CD4-positive, alpha-beta T cell treated with Interleukin-12 subunit alpha and Interleukin-12 subunit beta, for 1 hour (primary cell): ENCODE results near the gene YES1.
"Not testable (repeated sequence)": the region's sequence is repeated elsewhere in the genome, so short reads cannot be mapped to it uniquely, and the experiment has no call there.

ENCODE experiments used
- DNase-seq: peaks from one replicate; pipeline ENCODE4 v3.0.0-alpha.2; 2020

The YES1 gene

DNA sequence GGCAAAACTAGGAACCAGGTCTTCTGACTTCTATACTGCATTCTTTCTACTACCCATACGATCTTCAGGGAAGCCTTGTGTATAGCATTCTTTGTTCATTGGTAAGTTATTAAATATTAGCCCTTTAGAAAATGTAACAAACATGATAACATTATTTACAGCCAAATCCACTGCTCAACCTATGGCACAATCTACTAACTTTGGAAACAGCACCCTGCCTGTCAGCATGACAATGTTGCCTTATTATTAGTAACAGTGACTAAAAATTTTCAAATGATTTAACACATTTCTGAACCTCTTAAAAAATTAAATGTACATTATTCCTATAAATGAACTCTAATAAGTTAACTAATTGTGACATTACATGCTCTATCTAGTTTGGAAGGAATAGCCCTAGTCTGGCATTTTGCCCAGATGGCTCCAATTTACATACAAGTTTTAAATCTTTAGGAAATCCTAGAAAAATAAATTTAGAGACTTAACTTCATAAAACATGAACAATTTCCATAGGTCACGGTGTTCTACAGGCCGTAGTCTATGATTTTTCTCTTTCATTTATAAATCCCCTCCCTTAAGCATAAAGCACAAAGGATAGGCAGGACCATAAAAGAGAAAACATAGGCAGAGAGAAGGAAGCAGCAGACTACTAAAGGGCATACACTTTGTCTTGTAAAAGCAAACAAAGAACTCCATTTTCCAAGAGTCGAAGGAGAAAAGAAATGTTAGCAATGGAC lies 33.7 kb downstream of the YES1 start:
- DNase-seq, result no peak

DNA sequence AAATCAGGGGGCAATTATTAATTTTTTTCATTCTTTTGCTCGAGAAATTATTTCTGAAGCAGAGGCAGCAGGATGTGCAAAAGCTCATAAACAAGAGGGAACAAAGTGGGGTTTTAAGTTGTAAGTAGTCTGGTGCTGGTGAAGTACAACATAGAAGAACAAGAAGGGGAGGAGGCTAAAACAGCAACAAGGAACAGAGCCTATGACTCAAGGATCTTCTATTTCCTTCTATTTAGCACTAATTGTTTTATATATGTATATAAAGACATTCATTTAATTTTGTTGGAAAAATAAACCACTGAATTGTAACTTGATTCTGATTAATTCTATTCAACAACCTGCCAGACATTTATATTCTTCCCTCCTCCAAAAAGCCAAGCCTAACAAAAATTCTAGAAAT lies 35.0 kb downstream of the YES1 start:
- no peak for DNase-seq

DNA sequence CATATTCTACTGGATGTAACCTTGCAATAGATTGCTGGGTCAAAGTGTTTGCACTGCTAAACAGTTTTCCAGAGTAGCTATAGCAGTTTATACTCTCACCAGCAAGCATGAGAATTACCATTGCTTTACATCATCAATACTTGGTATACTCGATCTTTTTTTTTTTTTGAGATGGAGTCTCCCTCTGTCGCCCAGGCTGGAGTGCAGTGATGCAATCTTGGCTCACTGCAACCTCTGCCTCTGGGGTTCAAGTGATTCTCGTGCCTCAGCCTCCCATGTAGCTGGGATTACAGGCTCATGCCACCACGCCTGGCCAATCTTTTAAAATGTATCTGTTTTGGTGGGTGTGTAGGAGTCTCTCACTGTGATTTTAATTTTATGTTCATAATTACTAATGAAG lies 36.0 kb downstream of the YES1 start:
- DNase-seq, result not testable (repeated sequence)

DNA sequence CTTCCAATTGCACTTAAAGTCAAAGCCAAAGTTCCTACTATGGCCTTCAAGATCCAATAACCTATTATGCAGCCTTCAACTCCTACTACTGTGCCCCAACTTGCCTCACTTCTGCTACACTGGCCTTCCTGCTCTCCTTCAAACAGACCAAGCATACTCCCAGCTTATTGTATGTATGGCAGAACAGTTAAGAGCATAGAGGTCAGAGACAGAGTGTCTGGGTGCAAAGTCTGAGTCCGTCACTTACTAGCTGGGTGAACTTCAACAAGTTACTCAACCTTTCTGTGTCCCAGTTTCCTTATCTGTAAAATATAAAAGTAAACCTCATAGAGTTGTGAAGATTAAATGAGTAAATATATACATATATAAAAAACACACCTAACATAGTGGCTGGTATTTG lies 37.2 kb downstream of the YES1 start:
- DNase-seq, result no peak

DNA sequence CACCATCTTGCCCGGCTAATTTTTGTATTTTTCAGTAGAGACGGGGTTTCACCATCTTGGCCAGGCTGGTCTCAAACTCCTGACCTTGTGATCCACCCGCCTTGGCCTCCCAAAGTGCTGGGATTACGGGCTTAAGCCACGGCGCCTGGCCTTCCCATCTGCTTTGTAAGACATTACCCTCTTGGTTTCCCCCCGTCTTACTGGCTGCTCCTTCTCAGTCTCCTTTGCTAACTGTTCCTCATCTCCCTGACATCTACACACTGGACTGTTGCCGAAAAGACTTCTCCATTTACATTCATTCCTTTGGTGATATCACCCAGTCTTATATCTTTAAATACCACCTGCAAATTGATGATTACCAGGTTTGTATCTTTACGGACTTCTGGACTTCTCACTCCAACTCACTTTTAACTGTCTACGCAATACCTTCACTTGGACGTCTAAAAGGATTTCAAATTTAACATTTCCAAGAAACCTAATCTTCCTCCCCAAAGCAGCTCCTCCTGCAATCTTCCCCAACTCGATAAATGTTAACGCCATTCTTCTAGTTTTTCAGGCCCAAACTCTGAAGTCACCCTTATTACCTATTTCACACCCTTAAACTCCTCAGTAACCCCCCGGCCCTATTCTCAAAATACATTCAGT lies 37.9 kb downstream of the YES1 start:
- no peak for DNase-seq

DNA sequence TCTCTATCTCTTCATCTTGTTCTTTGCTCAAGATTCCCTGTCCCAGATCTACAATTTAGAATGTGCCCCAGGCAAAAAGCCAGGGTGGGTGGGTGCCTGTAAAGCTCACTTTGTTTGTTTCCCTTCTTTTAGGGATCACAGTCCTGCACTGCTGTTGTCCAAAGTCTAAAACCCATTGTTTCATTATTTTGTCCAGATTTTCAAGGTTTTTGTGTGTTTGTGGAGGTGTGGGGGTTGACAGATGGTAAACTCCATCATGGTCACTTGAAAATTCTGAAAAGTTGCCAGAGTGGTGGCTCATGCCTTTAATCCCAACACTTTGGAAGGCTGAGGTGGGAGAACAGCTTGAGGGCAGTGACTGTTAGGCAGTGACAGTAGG lies 41.5 kb downstream of the YES1 start:
- DNase-seq, result no peak

DNA sequence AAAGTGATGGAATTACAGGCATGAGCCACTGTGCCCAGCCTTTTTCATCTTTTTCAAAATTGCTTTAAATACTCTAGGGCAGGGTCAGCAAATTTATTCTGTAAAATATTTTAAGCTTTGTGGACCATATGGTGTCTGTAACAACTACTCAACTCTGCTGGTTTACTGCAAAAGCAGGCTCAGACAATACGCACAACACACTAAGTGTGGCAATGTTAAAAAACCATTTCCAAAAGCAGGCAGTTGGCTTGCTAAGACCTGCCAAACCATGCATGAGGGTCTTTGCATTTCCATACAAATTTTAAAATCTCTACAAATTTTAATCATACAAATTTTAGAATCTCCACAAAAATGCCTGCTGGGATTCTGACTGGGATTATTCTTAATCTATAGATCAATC lies 44.1 kb downstream of the YES1 start:
- DNase-seq, result no peak

DNA sequence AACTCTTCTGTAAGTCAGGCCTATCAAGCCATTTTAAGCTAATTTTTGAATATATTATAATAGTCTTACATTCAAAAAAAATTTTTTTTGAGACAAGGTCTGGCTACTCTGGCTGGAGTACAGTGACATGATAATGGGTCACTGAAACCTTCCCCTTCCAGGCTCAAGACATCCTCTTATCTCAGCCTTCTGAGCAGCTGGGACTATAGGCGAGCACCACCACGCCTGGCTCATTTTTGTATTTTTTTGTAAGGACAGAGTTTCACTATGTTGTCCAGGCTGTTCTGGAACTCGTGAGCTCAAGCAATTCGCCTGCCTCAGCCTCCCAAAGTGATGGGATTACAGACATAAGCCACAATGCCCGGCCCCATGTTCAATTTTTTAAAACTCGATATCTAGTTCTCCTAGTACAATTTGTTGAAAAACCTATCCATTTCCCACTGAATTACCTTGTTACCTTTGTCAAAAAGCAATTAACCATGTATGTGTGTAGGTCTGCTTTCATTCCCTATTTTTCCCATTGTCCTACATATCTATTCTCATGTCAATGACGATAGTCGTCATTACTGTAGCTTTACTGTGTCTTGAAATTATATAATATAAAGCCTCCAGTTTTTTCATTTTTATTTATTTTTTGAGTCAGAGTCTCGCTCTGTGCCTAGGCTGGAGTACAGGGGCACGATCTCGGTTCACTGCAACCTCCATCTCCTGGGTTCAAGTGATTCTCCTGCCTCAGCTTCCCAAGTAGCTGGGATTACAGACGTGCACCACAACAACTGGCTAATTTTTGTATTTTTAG lies 44.8 kb downstream of the YES1 start:
- DNase-seq, result no peak

DNA sequence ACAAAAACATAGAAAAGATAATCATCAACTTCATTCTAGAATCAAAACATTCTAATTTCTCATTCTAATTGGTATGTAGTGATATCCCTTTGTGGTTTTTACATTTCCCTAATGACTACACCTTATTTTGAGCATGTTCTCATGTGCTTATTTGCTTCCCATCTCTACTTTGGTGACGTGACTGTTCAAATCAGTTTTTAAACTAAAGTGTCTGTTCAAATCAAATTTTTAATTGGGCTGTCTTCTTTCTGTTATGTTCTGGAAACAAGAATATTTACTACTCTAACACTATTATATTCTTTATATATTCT lies 45.5 kb downstream of the YES1 start:
- DNase-seq, result no peak

DNA sequence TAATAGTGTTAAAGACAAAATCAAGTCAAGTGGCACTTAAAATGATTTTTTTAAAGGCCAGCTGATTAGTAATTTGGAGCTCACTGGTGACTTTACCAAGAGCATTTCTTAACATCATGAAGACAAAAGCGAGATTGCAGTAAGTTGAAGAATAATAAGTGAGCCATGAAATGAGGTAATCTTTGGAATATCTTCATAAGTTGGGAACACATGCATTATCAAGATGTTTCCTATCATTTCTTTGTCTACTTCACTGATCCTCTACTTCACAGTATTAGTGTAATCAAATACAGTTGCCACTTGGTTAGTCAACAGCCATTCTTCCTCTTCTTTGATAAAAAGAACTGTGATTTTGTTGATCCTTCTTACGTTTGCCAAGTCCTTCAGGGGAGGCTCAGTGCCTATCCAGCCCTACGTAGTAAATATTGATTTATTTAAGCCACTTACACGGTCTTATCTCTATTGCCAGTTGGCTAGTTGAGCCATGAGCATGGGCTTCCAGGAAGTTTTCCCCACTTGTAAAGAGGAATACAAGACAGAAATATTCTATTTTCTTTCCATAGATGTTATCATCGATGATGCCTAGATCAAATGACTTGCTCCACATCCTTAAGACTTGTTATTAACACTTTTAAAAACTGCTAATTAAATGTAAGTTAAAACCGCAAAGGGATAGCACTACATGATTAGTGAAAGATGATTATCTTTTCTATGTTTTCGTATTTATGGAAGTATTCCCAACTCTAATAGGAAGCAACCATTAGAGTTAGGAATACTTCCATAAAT lies 46.1 kb downstream of the YES1 start:
- DNase-seq, result no peak

DNA sequence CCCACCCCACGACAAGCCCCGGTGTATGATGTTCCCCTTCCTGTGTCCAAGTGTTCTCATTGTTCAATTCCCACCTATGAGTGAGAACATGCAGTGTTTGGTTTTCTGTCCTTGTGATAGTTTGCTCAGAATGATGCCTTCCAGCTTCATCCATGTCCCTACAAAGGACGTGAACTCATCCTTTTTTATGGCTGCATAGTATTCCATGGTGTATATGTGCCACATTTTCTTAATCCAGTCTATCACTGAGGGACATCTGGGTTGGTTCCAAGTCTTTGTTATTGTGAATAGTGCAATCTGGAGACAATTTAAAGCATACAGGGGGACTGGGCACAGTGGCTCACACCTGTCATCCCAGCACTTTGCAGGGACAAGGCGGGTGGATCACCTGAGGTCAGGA lies 52.2 kb downstream of the YES1 start:
- DNase-seq, result not testable (repeated sequence)

DNA sequence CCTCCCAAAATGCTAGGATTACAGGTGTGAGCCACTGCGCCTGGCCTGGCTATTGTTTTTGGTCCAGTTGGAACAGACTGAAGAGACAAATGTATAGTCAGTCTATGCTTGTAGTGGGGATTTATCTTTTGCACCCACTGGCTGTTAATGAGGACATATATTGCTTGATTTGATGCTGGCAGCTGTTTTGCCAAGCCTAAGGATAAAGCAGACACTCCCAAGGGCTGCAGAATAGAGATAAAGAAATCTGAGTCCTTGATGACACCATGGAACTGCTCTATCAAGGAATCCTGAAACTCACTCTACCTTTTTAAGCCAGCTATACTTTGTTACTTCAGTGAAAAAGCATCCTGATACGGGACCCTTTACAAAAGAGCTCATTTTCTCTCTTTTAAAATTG lies 56.5 kb downstream of the YES1 start:
- no peak for DNase-seq

DNA sequence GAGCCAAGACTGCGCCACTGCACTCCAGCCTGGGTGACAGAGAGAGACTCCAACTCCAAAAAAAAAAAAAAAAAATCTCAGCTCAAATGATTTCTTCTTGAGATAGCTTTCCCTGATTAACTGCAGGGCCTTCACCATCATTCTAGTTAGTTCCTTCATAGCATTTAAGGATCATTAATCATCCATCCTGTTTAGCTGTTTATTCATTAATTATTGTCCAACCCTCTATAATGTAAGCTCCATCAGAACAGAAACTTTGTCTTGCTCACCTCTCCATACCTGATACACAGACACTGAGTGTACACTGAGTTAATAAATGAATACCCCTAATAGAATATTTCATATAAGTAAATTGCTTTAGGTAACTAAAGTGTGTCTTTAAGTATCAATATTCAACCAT lies 57.4 kb downstream of the YES1 start:
- no peak for DNase-seq

DNA sequence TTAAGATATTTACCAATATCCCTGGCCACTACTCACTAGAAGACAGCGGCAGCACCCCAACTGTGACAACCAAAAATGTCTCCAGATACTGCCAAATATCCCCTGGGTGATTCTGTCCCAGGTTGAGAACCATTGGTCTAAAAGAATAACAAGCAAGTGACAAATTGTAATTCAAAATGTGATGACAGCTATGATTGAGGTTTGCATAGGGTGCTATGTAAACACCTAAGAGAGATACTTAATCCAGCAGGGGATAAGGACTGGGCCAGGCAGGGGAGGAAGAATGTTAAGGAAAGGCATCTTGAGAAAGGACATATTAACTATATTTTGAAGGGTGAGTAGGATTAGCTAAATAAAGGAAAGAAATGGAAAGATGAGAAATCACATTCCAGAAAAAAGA lies 61.6 kb downstream of the YES1 start:
- DNase-seq, result no peak

DNA sequence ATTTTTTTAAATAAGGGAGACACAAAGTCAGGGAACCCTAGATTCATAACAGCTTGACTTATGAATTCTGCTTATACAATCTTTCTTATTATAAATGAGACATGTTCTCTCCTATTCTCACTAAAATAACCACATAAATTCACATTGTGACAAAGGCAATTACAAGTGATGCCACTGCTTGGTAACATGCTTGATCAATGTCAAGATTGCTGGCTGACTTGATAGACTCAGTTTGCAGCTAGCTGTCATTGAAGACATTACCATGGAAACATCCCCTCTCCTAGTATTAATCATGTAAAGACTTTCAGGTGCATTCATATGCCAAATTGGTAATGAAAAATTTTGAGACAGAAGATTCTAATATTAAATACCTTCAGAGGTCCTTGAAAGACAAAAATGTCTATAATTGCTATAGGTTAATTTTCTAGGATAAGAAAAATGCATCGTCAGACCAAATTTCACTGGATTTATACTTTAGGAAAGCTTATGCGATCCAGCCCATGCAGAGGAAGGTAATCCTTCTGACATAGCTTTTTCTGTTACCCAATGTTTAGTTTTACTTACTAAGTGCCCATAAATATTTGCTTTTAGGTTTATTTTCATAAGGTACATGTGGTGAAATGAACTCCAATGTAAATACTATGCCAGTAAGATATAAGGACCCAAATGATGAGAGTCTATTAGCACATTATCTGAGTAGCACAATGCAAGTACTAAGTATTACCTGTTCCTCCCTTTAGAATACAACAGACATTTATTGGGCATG lies 67.0 kb downstream of the YES1 start:
- no peak for DNase-seq

DNA sequence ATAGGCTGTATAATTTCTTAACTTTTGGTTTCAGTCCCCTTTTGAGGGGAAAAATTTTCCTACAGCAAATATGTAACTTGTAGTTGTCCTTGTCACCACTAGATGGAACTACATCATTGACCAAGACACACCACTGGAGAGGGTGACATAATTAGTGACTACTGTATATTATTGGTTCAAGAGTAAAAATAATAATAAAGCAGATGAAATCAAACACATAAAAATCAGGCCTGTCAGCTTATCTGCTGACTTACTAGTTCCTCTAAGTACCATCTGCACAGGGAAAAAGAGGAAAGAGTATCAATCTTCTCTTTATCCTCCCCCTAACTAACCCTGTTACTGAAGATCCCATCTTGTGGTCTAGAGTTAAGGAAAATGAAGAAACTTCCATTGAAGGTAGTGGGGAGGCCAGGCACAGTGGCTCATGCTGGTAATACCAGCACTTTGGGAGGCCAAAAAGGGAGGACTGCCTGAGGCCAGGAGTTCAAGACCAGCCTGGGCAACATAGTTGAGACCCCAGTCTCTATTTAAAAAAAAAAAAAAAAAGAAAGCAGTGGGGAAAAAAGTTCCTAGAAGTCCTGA lies 70.0 kb downstream of the YES1 start:
- DNase-seq, result peak; percentile 59

DNA sequence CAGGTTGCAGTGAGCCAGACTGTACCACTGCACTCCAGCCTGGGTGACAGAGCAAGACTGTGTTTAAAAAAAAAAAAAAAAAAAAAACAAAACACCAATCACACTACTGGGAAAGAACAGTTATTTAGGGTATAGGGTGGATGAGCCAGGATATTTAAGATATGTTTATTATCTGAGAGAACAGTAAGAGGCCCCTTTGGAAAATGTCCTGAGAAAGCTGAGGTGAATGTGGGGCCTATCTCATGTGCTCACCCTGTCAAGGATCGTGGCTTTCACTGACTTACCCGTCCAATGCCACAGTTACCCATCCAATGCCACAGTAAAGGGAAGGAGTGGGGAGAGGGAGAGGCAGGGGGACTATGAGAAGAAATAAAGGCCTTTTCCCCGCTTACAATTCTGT lies 79.7 kb downstream of the YES1 start:
- DNase-seq, result no peak

DNA sequence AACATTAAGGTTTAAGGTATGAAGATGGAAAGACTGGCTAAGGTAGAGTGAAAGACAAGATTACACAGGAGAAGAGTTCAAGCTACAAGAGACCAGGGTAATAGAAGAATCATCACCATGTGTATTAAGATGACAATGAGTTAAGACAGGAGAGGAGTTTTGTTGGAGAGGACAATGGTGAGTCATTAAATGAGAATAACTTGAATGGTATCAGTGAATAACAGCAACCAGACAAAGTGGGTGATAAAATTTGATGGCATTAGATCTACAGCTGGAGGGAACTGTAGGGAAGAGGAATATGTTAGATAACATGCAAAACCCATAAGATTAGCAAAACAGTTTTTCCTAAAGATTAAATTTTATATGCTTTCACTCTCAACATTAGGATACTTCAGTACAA lies 80.9 kb downstream of the YES1 start:
- no peak for DNase-seq

DNA sequence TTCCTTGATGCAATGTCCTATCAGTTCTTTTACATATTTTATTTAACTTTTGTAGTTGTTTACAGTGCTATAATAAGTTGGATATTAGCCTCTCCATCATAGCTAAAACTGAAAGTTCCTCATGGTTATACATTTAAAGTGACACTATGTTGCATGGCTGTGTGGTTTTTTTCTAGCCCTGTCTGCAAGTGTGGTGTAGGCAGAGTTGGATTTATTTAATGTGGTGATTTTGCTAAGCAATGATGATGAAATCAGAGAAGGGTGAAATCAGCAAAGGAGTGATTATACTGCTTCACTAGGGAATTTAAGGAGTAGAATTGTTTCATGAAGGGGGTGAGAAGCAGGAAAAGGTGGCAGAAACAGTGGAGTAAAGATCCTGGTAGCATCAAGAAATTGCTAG lies 81.3 kb downstream of the YES1 start:
- no peak for DNase-seq

DNA sequence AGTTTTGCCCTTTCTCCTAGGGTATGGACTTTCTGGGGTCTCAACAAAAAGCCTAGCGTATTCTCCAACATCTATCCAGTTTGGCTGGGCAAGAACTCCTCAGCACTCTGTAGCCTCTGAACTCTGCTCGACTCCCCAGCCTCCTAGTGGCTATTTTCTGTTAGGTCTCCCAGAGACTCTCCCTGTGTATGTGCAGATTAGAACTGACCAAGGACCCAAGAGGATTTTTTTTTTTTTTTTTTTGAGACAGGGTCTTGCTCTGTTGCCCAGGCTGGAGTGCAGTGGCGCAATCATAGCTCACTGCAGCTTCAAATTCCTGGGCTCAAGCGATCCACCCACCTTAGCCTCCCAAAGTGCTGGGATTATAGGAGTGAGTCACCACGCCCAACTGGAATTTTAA lies 81.9 kb downstream of the YES1 start:
- DNase-seq, result not testable (repeated sequence)

DNA sequence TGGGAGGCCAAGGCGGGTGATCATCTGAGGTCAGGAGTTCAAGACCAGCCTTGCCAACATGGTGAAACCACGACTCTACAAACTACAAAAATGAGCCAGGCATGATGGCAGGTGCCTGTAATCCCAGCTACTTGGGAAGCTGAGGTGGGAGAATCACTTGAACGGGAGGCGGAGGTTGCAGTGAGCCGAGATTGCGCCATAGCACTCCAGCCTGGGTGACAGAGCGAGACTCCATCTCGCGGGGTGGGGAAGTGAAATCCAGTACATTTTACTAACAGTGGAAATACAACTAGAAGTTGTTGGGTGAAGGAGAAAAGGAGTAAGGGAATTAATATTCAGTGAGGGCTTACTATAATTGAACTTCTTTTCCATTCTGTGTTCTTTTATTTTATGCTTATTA lies 86.4 kb downstream of the YES1 start:
- no peak for DNase-seq

DNA sequence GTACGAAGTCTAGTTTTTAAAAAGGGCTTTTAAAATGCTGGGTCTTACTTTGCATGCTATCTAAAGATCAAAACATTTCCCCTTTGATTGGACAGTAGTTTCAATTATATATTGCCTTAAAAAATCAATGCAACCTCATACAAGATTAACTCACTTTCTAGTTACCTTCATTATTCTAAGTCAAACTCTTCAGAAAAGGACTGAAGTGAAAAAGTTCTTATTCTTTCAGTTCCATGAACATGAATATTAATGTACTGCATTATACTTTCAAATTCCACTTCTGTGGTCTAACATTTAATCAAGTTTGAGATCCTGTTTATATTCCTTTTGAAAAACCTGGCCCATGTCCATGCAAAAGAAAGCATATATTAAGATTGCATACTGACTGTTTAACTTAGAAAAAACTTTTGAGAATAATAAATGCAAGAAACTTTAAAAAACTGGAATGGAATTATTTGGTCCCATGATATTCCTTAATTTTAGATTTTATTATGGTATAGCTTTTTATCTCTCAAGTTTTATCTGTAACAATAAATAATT lies 88.4 kb downstream of the YES1 start:
- no peak for DNase-seq
